ENCODE results near the gene DTX1.

DTX1 gene

DNA sequence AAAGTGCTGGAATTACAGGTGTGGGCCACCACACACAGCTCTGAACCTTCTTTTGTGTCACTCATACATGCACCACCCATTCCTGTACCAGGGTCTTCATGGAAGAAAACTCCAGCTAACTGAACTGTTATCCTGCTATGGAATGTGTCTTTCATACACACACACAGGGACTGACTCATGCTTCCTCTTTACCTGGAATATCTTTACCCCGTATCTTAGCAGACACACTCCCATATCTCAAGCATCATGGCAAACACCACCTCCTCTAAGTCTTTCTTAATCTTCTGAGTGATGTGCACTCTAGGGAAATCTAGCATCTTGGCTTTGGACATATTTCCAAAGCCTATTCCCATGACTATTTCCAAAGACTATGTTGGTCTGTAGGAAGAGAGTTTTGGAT lies 35.0 kb upstream of the DTX1 start:
- DNase-seq (ENCODE audit: low read depth): no peak
- TF ChIP-seq MYC (IDR thresholded peaks at IDR 0.05; ENCODE audit: low read depth, low read length) (no peak), POLR2A (IDR thresholded peaks at IDR 0.05; ENCODE audit: extremely low read depth, insufficient read length) (no peak)
- TF ChIP-seq, protein P1, sequence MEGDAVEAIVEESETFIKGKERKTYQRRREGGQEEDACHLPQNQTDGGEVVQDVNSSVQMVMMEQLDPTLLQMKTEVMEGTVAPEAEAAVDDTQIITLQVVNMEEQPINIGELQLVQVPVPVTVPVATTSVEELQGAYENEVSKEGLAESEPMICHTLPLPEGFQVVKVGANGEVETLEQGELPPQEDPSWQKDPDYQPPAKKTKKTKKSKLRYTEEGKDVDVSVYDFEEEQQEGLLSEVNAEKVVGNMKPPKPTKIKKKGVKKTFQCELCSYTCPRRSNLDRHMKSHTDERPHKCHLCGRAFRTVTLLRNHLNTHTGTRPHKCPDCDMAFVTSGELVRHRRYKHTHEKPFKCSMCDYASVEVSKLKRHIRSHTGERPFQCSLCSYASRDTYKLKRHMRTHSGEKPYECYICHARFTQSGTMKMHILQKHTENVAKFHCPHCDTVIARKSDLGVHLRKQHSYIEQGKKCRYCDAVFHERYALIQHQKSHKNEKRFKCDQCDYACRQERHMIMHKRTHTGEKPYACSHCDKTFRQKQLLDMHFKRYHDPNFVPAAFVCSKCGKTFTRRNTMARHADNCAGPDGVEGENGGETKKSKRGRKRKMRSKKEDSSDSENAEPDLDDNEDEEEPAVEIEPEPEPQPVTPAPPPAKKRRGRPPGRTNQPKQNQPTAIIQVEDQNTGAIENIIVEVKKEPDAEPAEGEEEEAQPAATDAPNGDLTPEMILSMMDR (IDR thresholded peaks at IDR 0.05; ENCODE audit: low read depth, low read length): no peak
- TF ChIP-seq, protein P2, sequence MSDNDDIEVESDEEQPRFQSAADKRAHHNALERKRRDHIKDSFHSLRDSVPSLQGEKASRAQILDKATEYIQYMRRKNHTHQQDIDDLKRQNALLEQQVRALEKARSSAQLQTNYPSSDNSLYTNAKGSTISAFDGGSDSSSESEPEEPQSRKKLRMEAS (IDR thresholded peaks at IDR 0.05; ENCODE audit: low read depth, low read length): no peak
- H3K4me3 ChIP-seq (ENCODE audit: low read depth, low read length): no peak overlapping the region

DNA sequence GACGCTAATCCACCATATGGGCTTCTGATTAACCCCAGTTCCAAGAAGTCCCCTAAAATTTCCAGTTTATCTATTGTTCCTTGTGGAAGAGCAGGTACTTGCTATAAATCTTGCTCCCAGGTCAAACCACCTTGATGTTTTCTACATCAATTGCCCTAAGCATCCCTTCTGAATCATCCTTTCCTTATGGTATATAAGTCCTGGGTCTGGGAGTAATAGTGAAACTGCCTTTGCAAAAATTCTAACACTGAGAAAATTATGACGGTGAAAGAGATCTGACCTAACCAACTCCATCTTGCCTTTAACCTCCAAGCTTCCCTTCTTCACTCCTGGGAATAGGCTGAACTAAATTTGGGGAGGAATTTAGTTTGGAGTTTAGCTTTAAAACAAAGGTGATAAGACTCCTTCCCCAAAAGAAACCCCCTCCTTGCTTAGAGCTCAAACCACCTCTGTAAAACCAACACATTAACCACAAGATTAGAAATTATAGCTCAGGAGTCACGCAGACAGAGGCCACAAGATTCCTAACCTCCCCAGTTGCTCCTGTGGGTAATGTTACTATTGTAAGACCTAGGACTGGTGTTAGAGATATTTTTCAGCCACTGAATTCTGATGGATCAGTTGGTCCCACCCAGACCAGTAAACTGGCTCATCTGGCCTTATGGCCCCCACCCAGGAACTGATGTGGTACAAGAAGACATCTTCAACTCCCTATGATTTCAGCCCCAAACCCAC lies 33.8 kb upstream of the DTX1 start:
- TF ChIP-seq, protein P1 (IDR thresholded peaks at IDR 0.05; ENCODE audit: low read depth, low read length): no peak
- TF ChIP-seq POLR2A (IDR thresholded peaks at IDR 0.05; ENCODE audit: extremely low read depth, insufficient read length) (no peak), MYC (IDR thresholded peaks at IDR 0.05; ENCODE audit: low read depth, low read length) (no peak)
- TF ChIP-seq, protein P2 (IDR thresholded peaks at IDR 0.05; ENCODE audit: low read depth, low read length): no peak

DNA sequence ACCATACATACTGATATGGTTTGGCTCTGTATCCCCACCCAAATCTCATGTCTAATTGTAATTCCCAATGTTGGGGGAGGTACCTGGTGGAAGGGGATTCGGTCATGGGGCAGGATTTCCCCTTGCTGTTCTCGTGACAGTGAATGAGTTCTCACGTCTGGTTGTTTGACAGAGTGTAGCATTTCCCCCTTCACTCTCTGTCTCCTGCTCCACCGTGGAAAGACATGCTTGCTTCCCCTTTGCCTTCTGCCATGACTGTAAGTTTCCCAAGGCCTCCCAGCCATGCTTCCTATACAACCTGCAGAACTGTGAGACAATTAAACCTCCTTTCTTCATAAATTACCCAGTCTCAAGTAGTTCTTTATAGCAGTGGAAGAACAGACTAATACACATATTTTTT lies 28.8 kb upstream of the DTX1 start:
- no peak overlapping the region for H3K4me3 ChIP-seq (ENCODE audit: low read depth, low read length)
- TF ChIP-seq, protein P1 (IDR thresholded peaks at IDR 0.05; ENCODE audit: low read depth, low read length): no peak
- DNase-seq (ENCODE audit: low read depth): no peak

More for the DNA sequence above, 33.8 kb upstream of the DTX1 start:
- DNase-seq (ENCODE audit: low read depth): no peak
- no peak overlapping the region for H3K4me3 ChIP-seq (ENCODE audit: low read depth, low read length)

DNA sequence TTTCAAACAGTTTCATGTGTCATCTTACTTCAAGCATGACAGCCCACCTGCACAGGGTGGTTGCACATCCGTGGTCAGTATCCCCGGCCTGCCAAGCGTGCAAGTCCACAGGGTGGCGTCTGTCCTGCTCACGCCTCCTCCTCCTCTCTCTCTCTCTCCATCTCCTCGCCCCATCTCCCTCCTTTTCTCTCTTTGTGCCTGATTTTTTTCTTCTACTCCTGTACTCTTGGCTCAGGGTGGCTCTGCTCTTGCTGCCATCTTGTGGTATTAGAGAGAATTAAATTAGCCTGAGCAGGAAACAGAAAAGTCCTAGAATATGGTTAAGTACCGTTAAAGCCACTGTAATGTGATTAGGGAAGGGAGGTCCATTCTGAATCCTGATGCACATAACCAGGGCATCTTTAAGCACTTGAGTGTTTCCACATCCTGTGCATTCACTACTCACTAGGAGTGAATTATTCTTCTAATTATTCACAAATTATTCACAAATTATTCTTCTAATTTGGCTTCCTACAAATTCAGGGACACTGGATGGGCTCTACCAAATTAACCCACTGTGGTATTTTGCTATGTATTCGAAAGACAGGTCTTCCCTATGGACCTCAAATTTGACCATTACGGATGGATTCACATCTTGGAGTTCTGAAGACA lies 25.5 kb upstream of the DTX1 start:
- TF ChIP-seq, protein P2 (IDR thresholded peaks at IDR 0.05; ENCODE audit: low read depth, low read length): no peak
- no peak for TF ChIP-seq POLR2A (IDR thresholded peaks at IDR 0.05; ENCODE audit: extremely low read depth, insufficient read length)
- TF ChIP-seq, protein P1 (IDR thresholded peaks at IDR 0.05; ENCODE audit: low read depth, low read length): peak; percentile 61
- TF ChIP-seq MYC (IDR thresholded peaks at IDR 0.05; ENCODE audit: low read depth, low read length): no peak
- DNase-seq (ENCODE audit: low read depth): peak; percentile 53
- H3K4me3 ChIP-seq (ENCODE audit: low read depth, low read length): no peak overlapping the region

DNA sequence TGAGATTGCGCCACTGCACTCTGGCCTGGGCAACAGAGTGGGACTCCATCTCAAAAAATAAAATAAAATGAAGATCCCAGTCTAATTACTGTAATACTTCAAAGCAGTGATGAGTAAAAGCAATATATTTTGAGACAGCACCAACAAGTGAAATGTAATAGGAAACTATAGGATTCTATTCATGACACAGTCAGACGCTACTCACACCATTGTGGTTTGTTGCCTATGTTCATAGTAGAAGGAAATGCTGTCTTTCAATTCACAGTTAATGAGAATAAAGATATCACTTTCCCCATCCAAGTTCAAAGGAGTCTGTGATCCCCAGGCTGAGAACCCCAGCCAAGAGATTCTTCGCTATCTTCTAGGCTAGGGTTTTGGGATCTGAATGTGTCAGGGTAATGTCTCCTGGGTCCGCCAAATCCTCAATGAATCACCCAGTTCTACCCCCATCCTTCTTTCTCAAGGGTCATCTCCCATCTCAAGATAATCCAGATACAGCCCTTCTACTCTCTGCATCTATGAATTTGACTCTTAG lies 16.6 kb upstream of the DTX1 start:
- no peak for DNase-seq (ENCODE audit: low read depth)
- TF ChIP-seq, protein P2 (IDR thresholded peaks at IDR 0.05; ENCODE audit: low read depth, low read length): no peak
- no peak overlapping the region for H3K4me3 ChIP-seq (ENCODE audit: low read depth, low read length)

DNA sequence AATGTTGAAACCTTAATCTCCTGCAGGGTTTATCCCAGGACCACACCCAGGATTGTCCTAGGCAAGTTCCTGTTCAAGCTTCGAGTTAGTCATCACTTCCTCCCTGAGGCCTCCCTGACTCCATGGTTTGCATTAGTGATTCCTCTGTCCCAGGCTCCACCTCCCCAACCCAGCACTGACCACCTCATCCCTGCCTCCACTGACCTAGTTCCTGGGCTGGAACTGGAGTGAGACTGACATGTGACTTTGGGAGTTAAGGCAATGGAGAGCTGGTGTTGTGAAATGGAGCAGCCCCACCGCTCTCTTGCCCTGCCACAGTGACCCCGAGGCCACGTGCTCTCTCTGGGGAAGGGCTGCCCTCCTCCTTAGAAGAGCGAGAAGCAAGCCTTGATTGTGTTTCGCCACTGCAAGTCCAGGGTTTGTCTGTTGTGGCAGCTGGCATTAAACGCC lies 15.8 kb upstream of the DTX1 start:
- TF ChIP-seq, protein P1 (IDR thresholded peaks at IDR 0.05; ENCODE audit: low read depth, low read length): no peak
- TF ChIP-seq MYC (IDR thresholded peaks at IDR 0.05; ENCODE audit: low read depth, low read length) (peak; percentile 82), POLR2A (IDR thresholded peaks at IDR 0.05; ENCODE audit: extremely low read depth, insufficient read length) (no peak)
- TF ChIP-seq, protein P2 (IDR thresholded peaks at IDR 0.05; ENCODE audit: low read depth, low read length): peak; percentile 97
- H3K4me3 ChIP-seq (ENCODE audit: low read depth, low read length): no peak overlapping the region
- DNase-seq (ENCODE audit: low read depth): peak; percentile 74

Measured in NB4 (cell line).